Right kidney (tissue), 9 donors: ENCODE results near the gene NFASC.
A peak's percentile ranks its signal among the peaks of the same experiment; 100 is the strongest.

Experiments
- DNase-seq: peaks from one replicate; pipeline ENCODE4 v3.0.0-alpha.2; 2016
- long read RNA-seq, 8 donors: transcript quantifications; one replicate each; lab custom pipeline, GENCODE V29; 2026

Gene NFASC
- long read RNA-seq, donor 1, result 0 reads
- long read RNA-seq, donor 2, result 0 reads
- long read RNA-seq, donor 3, partial matches to known transcripts, result 5 of 5 reads
- long read RNA-seq, donor 3, other reads (novel, unspliced or antisense), result 0 of 5 reads
- long read RNA-seq, donor 4, full-length matches to known transcripts, result 5 of 5 reads
- long read RNA-seq, donor 4, partial matches to known transcripts, result 0 of 5 reads
- long read RNA-seq, donor 4, other reads (novel, unspliced or antisense), result 0 of 5 reads
- long read RNA-seq, donor 5, full-length matches to known transcripts, result 1 of 1 reads
- long read RNA-seq, donor 5, partial matches to known transcripts, result 0 of 1 reads
- long read RNA-seq, donor 5, other reads (novel, unspliced or antisense), result 0 of 1 reads
- long read RNA-seq, donor 6, full-length matches to known transcripts, result 3 of 3 reads
- long read RNA-seq, donor 6, partial matches to known transcripts, result 0 of 3 reads
- long read RNA-seq, donor 6, other reads (novel, unspliced or antisense), result 0 of 3 reads
- long read RNA-seq, donor 7, full-length matches to known transcripts, result 3 of 12 reads
- long read RNA-seq, donor 7, partial matches to known transcripts, result 9 of 12 reads
- long read RNA-seq, donor 7, other reads (novel, unspliced or antisense), result 0 of 12 reads
- long read RNA-seq, donor 8, full-length matches to known transcripts, result 3 of 3 reads
- long read RNA-seq, donor 8, partial matches to known transcripts, result 0 of 3 reads
- long read RNA-seq, donor 8, other reads (novel, unspliced or antisense), result 0 of 3 reads

DNA sequence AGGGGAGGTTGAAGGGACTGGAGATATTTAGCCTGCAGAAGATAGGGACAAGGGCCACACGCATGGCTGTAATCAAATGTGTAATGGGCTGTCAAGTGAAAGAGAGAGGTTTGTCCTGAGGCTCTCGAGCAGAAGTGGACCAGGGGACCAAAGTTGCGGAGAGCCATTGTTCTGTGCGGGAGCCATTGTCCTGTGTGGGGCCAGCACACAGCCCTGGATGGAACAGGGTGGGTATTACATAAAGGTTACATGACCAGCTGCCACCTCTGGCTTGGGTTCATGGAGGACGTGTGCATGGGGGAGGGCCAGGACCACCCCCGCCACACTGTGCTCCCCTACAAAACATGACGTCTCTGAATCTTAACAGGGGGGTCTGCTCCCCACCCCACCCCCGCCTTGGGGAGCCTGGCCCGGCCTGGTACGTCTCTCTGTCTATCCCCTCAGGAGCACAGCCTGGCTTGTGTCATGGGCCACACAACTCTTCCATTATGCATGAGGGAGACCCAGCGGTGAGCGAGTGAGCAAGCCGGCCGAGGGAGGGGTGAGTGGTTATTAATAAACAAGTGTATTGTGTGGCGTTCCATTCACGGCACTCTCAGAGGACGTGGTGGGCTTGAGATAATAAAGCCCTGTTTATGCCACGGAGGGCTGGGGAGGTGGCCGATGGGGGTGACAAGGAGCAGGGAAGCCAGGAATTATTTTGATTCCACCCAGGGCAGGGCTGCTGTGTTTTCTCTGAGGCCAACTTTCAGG, at the start of gene NFASC:
TSS of gene NFASC (plus strand) at position 703 of the 753 bp plus-strand sequence. CDS start 73,454 bp downstream, outside the sequence.
- no peak for DNase-seq

DNA sequence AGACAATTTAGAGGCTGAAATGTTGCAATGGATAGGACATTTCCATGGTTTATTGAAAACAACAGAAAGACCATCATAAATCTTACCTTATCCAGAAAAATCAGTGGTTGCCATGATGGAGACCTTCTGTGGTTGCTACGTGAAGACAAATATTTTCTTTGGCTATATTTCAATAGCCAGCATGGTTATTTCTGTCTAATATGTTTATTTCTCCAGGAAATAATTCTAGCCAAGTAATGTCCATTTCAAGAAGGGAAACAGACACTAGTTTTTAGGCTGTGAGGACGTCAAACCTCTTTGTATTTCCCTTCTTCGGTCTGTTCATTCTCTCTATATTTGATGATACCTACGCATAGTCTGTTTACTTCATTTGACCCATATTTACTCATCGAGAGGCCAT, 49.2 kb upstream of the NFASC start:
- no peak for DNase-seq

DNA sequence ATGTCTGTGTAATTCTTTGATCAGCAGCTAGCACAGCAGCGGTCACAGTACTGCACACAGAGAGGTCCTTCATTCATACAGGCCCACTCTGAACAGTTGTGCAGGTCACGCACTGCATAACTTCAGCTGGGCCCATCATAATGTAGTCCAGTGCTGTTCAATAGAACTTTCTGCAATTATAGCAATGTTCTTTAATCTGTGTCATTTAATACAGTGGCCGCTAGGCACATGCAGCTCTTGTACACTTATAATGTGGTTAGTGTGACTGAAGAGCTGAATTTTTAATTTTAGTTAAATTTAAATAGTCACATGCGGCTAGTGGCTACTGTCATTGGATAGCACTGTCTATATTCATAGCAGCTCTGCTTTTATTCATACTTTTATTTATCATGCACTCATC, 48.7 kb upstream of the NFASC start:
- no peak for DNase-seq

DNA sequence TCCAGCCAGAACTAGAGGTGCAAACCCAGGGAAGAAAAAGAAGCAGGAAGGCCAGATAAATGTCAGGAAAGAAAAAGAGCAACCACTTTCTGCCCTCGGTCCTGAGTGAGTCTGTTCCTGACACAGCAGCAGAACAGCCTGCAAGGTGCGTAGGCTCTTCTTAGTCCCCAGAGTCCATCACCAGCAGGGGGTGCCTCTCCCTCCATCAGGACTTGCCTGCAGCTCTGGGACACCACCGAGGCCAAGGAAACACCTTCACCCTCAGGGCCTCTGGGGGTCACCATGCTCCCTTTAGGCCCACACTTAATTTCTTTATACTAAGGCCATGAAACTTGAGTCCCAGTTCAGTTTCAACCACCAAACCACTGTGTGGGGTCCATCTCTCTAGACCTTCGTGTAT, 43.7 kb upstream of the NFASC start:
- no peak for DNase-seq

DNA sequence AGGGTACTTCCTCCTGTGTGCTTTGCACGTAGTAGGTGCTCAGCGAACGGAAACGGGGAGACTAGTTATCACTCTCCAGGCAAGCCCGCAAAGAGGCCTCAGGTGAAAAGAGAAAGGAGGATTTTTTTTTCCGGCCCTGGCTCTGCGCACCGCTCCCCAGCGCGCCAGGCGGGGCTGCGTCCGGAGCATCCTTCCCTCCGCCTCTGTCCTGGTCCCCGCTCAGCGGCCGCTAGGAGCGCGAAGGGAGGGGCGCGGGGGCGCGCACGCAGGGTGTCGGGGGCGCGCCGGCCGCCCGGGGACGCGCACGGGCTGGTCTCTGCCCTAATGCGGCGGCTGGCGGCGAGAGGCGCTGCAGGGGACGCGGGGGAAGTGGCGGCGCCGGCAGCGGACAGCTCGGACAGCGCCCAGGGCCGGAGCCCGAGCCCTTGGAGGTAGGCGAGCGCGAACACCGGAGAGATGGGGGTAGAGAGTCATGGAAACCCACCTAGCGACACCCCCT, 42.3 kb upstream of the NFASC start:
- peak; percentile 74 for DNase-seq

DNA sequence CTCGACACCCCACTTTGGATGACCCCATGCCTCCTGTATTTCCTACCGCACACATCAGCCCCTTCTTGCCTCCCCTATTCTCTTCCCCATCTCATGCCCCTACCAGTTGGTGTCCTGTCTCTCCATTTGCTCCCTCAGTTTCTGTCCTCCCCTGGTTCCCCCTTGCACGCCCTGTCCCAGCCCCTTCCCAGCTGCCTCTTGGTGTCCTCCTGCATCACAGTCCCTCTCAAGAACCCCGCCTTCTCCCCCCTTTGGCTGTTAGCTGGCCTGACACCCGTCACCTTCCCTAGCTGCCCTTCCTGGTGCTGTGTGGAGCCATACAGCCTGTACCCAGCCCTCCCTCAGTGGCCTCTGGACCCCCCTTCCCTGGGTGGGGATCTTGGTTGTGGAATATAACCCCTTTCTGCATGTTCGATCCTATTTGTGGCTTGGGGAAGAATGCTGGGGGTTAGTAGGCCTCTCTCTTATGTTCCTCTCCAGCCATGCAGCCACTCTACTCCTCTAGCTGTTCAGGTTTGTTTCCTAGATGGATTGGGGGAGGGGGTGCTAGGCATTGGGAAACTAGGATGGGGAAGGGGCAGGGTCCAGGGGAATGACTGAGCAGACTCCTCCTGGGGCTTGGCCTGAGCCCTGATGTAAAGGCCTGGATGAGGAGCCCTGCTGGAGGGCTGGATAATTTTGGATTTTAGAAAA, 41.4 kb upstream of the NFASC start:
- DNase-seq, result no peak

DNA sequence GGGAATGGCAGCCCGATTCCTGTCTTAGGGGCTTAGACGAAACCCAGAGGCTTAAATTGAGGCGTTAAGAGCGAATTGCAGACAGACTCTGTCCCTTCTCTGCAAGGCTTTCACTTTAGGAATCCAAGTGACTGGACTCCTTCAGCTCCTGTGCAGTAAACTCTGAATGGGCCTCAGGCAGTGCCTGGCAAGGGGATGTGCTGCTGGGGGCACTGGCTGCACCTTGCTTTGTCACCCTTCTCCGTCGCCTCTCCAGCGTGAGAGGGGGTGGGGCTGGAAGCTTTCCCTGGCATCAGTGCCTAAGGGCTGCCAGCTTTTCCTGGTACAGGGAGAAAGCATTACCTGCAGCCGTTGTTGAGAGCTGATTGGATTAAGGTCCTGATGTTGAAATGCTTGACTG, 39.9 kb upstream of the NFASC start:
- no peak for DNase-seq

DNA sequence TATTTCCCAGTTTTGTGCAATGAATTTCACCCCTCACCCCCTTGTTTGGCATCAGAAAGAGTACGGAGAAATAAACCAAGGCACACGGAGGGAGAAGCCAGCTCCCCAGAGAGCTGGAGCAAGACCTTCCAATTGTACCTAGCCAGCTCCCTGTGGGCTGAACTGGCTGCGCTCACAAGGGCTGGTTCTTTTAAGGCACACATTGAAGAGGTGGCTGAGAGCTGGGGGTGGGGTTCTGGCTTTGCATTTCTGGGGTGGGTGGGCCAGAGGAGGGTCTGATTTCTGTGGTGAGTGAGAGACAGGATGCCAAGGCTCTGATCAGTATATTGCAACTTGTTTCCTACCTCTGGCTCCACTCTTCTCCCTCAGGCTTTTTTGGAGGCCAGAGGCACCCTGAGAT, 39.5 kb upstream of the NFASC start:
- no peak for DNase-seq

DNA sequence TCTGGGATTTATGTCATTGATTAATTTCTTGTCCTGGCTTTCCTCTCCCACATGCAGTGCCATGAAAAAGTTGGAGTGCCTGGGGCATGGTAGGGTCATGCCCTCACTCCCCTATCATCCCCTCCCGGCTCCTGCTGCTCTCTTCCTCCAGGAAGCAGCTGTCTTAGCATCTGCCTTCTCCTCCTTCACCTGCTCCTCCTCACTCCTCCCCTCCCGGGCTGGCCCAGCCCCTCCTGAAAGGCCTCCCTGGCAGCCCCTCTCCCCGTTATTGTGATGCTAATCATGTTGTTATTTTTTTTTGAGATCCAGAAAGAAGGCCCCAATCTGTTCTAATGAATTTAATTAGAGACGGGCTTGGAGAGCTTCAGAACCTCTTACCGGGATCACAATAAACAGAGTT, 36.3 kb upstream of the NFASC start:
- no peak for DNase-seq

DNA sequence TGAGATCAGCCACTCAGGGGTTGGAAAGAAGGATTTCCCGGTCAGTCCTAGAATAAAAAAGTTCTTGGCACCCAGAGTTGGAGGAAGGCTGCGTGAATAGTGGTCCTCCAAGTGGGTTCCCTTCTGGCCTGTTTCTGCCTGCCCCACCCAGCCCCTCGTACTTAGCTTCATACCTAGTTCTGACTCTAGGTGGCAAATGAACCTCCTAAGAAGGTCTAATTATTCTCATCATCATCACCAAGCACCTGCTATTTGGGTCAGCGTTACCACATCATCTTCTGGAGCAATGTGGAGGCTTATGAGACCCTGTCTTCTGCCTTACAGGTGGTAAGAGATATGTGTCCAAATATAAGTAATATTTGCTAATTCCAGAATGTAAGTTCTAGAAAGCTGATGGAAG, 35.9 kb upstream of the NFASC start:
- DNase-seq, result no peak

DNA sequence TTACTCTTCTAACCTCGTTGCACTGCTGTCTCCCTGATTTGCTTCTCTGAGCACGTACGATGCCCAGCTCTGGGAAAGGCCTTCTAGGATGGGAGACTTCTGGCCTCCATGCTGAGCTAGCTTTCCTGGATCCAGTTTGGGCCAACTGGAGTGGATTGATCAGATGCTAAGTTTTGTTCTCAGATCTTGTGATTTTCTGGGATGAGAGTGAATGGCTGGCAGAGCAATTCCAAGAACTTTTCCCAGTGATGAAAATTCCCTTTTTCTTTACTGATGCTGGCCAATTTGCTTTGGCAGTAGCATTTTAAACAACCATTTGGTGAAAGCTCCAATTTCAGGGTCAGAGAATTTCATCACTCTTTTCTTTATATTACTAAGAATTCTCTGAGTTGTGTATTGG, 34.9 kb upstream of the NFASC start:
- DNase-seq, result no peak

DNA sequence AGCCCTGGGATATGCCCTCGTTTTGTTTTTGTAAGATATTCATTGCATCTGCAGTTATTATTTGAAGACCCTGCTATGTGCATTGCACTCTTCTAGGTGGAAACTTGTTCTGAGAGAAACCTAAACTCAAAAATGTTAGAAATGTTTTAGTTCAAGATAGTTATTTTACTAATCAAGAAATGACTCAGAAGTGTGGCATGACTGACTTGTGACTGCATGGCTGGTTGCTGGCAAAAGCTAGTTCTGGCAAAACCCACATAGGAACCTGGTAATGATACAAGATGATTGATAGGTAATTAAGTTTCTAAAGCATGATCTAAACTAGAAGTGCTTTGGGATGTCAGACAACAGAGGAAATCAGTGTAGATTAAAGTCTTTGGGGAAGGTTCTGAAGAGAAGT, 33.8 kb upstream of the NFASC start:
- DNase-seq, result no peak

DNA sequence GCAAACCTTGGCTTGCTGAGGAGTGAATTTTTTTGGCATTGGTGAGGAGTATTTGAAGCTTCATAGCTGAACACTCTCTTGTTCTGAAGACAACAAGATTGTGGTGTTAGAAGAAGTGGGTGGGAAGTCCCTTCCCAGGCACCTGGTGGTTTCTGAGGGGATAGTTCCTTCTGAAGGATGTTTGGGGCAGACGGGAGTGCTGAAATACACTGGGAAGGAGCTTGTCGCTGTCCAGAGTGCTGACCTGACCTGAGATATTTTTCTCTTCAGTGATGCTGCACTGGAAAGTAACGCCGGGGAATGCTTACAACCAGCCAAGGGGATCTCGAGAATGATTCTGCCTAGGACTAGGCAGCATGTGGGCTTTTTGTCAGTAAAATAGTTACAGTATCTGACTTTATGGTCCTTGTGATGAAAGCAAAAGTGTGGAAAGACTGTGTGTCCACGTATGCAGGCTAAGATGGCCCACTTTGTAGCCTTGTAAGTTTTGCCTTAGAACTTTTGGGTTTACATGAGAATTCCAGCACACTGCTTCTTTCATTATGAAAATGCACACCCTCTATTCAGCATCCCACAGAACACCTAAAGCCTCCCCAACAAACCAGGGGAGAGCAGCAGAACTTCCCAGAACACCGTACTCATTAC, 33.1 kb upstream of the NFASC start:
- DNase-seq, result peak; percentile 58

DNA sequence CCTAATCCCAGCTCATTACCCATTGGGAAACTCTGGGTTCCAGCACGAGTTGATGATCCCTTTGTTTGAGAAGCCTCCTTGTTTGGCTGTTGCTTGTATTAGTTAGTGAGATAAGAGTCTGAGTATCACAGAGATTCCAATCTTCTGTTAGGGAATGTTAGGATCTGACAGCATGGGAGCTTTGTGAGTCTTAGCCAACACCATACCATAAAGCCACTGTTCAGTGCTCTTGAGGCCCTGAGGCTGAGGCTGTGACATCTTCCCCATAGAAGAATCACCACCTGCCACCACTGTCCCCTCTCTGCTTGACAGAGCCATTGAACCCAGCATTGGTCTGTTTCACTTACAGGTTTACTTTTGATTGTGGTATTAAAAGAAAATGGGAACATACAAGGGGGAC, 29.3 kb upstream of the NFASC start:
- no peak for DNase-seq

DNA sequence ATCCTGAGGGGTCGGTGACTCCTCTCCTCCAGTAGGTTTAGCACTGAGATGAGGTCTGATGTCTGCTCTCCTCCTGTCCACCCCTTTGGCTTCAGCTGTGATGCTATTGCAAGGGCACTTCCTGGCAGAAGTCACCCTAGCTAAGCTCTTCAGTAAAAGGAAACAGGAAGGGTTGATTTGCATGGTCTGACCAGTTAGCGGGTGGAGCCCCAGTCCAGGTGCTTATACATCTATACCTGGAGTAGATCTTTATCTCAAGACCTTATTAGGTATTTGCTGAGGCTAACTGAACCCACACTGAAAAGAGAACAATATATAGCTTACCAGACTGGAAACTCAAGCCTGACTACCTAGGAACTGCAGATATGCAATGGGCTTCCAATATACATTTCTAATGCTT, 28.9 kb upstream of the NFASC start:
- no peak for DNase-seq

DNA sequence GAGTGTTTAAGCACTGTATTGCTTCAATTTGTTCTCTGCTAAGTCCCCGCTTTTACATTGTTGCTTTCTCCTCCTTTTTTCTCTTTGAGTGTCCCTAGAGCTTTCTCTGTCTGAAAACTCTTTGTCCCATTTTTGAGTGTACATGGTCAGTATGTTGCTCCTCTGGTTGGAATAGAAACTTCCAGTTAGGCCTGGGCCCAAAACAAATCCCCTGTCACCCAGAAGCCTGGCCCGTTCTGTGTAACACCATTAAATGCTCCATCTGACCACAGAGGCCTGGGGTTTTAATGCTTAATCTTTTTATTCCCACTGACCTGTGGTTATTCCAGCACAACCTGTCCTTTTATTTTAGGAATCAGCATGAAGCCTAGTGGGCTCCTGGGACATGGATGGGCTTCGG, 28.3 kb upstream of the NFASC start:
- DNase-seq, result no peak

DNA sequence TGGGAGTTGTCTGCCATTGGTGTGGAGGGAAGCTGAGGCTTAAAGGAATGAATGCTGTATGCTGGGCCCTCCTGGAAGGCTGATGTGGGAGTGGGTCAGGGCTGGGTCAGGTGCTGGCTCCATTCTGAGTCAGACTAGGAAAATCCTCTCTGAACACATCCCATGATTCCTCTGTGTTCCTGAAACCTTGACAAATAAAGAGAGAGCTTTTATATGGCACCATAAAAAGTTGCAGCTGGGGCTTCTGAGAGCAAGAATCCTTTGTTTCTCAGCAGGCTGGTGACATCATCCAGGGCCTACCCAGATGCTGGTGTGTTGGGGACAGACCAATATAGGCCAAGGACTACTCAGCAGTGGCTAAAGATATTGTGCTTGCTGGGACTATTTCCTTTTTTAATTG, 27.8 kb upstream of the NFASC start:
- no peak for DNase-seq

DNA sequence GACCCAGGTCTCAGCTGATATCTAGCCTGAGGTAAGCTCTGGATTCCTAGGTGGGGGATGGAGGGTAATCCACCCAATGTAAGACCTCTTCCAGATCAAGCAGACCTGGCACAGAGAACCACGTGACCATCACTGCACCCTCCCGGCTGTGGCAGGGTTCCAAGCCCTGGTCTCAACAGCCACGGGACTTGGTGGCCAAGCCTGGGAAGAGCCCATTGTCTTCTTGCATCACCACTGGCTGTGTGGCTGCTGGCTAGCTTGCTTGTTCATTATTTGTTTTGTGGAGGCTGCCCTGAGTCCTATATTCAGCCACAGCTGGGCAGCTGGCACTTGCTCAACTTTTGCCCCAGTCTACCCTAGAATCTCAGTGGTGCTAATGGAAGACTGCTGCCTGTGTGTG, 24.1 kb upstream of the NFASC start:
- DNase-seq, result no peak

DNA sequence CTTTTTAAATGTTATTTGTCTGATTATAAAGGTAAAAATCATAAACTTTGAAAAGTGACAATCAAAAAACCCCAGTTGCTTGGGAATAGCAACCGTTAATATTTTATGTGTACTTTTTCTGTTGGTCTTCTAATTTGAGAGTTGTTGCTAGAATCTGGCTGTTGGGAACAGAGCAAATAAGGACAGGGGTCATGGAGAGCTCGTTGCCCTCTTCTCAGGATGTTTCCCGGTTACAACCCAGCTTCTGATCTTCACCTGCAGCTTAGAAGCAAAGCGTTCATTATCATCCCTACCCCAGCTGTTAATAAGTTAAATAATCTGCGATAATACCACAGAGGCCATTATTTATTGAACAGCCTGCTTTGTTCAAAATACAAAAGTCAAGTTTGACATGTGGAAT, 22.1 kb upstream of the NFASC start:
- DNase-seq, result no peak

DNA sequence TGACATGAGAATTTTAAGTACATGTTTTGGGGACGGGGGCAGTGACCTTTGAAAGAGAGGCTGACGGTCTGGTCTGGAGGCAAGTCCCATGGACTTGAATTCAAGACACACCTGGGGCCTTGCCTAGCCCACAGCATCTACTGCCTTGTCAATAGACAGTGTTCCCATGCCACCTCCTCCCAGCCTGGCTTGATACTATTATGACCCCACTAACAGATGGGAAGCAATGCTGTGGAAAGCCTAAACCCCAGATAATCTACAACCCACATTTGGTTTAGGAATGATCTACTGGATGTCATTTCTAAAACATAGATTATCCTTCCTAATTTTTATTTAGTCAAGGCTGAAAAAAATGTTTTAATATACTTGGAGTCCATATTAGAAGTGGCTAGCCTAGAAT, 17.8 kb upstream of the NFASC start:
- no peak for DNase-seq

DNA sequence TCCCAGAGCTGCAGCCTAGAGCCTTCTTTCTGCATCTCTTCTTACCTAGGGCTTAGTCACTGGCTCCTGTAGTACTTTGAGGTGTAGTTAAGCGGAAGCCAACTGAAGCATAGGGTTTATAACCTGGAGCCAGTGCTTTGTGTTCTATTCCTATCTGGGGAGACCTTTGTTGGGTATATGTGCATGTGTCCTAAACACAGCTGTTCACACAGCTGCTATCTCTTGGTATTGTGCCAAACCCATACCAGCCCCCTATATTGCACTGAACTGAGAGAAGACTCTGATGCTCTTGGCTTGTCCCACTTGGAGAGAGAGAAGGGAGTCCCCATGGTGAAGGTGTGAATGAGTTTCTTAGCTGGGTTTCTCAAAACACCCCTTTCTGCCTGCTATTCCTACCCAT, 17.2 kb upstream of the NFASC start:
- DNase-seq, result no peak

DNA sequence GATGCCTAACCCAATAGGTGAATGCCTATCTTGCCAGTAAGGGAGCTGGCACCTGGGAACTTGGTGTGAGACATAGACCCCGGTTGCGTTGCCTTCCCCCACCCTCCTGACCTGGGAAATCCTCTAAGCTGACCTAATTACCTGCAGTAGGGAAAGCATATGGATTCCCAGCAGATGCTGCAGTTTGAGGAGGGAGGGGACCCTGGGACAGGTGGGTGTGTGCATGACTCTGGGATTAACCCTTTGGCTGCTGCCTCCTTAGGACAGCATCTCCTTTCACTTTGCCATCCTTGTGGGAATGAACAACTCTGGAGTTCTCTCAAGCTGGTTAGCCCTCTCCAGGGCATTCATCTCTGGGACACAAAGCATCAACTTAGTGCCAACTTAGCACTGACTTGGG, 16.4 kb upstream of the NFASC start:
- DNase-seq, result no peak
